ENCODE data around the gene KHSRP.
"Not testable (repeated sequence)": the region's sequence is repeated elsewhere in the genome, so short reads cannot be mapped to it uniquely, and the experiment has no call there.

KHSRP gene

GRCh38 chr19:6450166-6450565, 25.6 kb upstream of the KHSRP start:
- DNase-seq (ENCODE audit: low read depth), result no peak

GRCh38 chr19:6448045-6448444, 23.4 kb upstream of the KHSRP start:
- no peak for DNase-seq (ENCODE audit: low read depth)

GRCh38 chr19:6446452-6446851, 21.8 kb upstream of the KHSRP start:
- DNase-seq (ENCODE audit: low read depth), result no peak

DNA sequence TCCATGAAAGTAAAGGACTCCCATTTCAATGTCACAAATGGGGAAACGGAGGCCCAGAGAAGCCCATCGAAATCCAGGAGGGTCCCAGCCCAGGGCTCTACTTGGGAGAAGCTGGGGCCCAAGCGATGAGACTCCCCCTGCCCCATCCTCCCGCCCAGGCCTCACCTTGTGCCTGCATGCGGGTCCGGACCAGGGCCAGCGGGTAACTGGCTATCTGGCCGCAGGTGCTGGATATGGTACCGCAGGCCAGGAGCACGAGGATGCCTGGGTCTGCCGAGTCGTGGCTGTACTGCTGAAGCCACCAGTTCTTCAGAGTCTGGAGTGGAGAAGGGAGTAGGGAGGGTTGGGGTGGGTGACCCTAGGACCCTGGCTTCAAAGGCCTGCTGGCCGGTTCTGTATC, 19.4 kb upstream of the KHSRP start:
- no peak for DNase-seq (ENCODE audit: low read depth)

DNA sequence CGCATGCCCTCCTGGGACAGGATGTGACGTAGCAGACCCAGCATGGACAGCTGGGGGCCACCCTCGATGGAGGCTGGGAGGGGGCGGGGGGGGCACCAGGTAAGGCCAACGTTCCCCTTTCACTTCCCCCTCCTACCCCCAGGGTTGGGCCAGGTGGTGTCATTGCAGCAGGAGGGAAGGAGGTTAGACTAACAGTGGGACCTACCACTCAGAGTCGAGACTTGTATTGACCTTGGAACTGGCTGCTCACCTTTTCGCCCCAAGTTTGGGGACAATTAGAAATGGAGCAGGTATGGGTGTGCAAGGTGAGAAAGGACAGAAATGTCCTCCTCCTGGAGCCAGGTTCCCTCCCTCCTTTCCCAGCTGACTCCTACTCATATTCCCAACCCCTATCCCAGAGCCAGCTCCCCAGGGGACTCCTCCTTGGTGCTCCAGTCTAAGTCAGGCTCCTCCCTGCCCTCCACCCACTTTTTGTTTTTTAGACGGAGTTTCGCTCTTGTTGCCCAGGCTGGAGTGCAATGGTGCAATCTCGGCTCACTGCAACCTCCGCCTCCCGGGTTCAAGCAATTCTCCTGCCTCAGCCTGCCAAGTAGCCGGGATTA, 17.6 kb upstream of the KHSRP start:
- DNase-seq (ENCODE audit: low read depth), result no peak

DNA sequence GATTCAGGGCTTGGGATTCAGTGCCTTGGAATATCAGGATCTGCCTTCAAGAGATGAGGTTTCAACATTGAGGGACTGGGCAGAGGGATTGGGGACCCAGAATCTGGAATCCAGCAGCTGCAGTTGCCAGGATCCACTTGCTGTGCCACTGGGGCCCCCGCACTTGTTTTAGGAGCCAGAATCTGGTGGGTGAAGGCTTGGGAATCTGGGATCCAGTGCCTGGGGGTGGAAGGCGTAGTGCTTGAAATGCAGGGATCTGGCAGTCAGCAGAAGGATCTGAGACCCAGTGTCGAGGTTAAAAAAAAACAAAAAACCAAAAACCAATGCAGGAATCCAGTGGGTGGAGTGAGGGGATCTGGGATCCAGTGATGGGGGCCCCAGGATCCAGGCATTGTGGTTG, 16.3 kb upstream of the KHSRP start:
- DNase-seq (ENCODE audit: low read depth), result no peak

DNA sequence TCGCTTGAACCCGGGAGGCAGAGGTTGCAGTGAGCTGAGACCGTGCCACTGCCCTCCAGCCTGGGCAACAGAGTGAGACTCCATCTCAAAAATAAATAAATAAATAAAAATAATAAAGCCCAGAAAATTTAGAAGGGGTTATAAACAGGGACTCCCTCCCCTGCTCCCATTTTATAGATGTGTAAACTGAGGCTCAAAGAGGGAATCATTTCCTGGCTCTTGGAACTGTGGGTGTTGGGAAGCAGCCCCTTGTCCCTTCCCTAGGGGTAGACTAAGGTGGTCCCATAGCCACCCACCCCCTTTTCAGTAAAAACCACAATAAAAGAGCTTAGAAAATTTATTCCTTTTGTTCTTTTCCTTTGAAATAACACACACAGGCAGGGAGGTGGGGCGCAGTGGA, 15.1 kb upstream of the KHSRP start:
- no peak for DNase-seq (ENCODE audit: low read depth)

DNA sequence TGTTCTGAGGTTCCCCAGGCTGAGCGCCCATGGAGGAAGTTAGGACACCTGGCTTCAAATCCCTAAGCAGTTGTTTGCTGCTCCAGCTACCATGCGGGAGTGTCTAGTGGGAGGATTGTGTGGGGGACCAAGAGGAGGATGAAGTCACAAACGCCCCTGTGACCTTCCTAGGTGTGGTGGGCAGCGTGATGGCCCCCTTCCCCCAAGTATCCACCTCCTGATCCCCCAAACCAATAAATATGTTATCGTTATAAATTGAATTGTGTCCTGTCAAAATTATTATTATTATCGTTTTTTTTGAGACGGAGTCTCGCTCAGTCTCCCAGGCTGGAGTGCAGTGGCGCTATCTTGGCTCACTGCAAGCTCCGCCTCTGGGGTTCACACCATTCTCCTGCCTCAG, 9.1 kb upstream of the KHSRP start, which contains the start of gene SLC25A41:
Gene SLC25A41, minus strand, starts transcription at position 101 of the 400 bp plus-strand sequence. Its CDS starts 70 bp downstream, at position 31.
- no peak for DNase-seq (ENCODE audit: low read depth)

DNA sequence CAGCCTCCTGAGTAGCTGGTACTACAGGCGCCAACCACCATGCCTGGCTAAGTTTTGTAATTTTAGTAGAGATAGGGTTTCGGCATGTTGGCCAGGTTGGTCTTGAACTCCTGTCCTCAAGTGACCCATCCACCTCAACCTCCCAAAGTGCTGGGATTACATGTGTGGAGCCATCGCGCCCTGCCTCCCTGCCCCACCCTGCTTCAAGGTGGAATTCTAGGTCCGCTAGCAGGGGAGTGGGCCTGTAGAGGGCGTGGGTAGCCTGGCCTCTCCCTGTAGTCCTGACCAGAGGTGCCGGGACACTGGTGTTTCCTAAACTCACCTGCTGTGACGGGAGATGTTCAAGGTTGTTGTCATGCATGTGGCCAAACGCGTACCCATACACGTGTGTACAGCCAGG, 8.6 kb upstream of the KHSRP start:
- no peak for DNase-seq (ENCODE audit: low read depth)

DNA sequence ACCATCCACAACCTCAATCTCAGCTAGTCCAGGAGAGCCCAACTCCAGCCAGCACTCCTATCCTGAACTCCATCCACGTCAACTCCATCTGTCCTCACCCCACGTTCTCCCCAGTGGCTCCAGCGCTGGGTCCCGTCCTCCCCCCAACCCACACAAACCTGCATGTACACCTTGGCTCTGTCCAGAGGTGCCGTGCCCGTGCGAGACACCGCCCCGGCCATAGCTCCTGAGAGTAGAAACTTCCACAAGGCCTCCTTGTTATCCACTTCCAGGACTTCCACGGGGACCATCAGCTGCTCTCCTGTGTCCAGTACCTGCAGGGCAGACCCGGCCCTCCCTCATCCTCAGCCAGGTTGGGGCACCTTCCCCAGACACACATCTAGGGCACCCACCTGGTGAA, 7.3 kb upstream of the KHSRP start:
- no peak for DNase-seq (ENCODE audit: low read depth)

DNA sequence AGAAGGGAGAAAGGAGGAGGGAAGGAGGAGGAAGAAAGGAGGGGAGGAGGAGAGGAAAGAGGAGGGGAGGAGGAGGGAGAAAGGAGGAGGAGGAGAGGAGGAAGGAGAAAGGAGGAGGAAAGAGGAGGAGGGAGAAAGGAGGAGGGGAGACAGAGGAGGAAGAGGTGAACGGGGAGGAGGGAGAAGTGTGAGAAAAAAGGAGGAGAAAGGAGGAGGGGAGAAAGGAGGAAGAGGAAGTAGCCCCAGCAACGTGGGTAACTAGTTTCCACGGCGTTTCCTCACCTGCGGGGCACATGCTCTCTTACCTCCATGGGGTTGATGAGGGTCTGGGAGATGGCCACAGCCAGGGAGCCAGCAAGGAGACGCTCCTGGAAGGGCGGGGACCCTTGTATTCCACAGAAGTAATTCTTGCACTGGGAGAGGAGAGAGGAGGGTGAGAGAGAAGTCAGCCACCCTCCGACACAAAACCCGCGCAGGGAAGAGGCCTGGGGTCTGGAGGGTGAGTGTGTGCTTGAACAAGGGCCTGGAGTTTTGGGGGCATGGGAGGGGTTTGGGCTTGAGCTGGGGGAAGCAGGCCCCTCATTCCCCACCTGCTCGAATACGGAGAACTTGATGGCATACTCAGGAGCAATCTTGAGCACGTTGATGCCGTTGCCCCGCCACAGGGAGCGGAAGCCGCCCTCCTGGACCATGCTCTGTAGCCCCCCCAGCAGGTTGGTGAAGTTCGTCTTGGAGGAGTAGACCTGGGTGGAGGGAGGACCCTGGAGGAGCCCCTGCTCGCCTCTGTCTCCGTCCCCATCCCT, 5.0 kb upstream of the KHSRP start:
- DNase-seq (ENCODE audit: low read depth), result no peak

DNA sequence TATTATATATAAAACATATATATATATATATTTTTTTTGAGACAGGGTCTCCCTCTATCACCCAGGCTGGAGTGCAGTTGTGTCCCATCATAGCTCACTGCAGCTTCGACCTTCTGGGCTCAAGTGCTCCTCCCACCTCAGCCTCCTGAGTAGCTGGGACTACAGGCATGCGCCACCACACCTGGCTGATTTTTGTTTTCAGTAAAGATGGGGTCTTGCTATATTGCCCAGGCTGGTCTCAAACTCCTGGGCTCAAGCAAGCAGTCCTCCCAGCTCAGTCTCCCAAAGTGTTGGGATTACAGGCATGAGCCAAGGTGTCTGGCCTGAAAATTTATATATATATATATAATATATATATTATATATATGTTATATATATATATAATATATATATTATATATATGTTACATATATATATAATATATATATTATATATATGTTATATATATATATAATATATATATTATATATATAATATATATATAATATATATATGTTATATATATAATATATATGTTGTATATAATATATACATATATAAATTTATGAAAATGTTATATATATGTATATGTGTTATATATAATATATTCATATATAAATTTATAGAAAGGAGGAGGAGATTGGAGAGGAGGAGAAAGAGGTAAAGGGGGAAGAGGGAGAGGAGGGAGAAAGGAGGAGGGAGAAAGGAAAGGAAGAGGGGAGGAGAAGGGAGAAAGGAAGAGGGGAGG, 4.2 kb upstream of the KHSRP start:
- not testable (repeated sequence) for DNase-seq (ENCODE audit: low read depth)

- DNase-seq (ENCODE audit: low read depth), result no peak
These were observed 2.5 kb upstream of the KHSRP start for GRCh38 chr19:6427131-6427530.

GRCh38 chr19:6425732-6426620, 1.4 kb upstream of the KHSRP start:
- no peak for DNase-seq (ENCODE audit: low read depth)

GRCh38 chr19:6424939-6425731, 524 bp upstream of the KHSRP start:
- DNase-seq (ENCODE audit: low read depth), result peak; percentile 99

GRCh38 chr19:6423499-6424194, 964 bp downstream of the KHSRP start:
- DNase-seq (ENCODE audit: low read depth), result no peak

- no peak for DNase-seq (ENCODE audit: low read depth)
These were observed 3.3 kb downstream of the KHSRP start for GRCh38 chr19:6421075-6422014.

GRCh38 chr19:6418562-6418932, 6.1 kb downstream of the KHSRP start:
- DNase-seq (ENCODE audit: low read depth), result no peak
